Thymus (tissue), 11 donors: ENCODE measurements around the gene SEH1L. TPM values are rescaled to one million over a fixed set of nuclear protein-coding genes. Genes with fewer than 3 reads are reported as not detected.

ENCODE experiments used
- DNase-seq, 9 donors: peaks; one replicate each; pipeline ENCODE4 v3.0.0-alpha.2; 2013; ENCODE audit warnings: low spot score in 9 of 9, low read depth in 6 of 9, missing footprints in 1 of 9
- H3K27ac ChIP-seq, 2 donors: one replicate each; pipeline ENCODE4 v1.5.1; 2013; ENCODE audit warnings: control low read depth in 1 of 2, low read depth in 1 of 2, low read length in 1 of 2, mild to moderate bottlenecking in 1 of 2, moderate library complexity in 1 of 2
- H3K27me3 ChIP-seq, 2 donors: one replicate each; pipeline ENCODE4 v1.5.1; 2013; ENCODE audit warnings: low read length in 1 of 2; ENCODE audit not compliant: control insufficient read depth in 2 of 2, insufficient read depth in 1 of 2
- H3K36me3 ChIP-seq, 2 donors: one replicate each; pipeline ENCODE4 v1.5.1; 2013; ENCODE audit warnings: low read length in 1 of 2, mild to moderate bottlenecking in 1 of 2, moderate library complexity in 1 of 2; ENCODE audit not compliant: control insufficient read depth in 2 of 2, insufficient read depth in 2 of 2
- H3K4me1 ChIP-seq, 2 donors: one replicate each; pipeline ENCODE4 v1.5.1; 2013; ENCODE audit warnings: low read length in 2 of 2; ENCODE audit not compliant: control insufficient read depth in 2 of 2, insufficient read depth in 2 of 2
- H3K4me3 ChIP-seq, 2 donors: one replicate each; pipeline ENCODE4 v1.5.1; 2013; ENCODE audit warnings: low read length in 2 of 2, control low read depth in 1 of 2, mild to moderate bottlenecking in 1 of 2
- H3K9me3 ChIP-seq, 2 donors: one replicate each; pipeline ENCODE4 v1.5.1; 2013; ENCODE audit warnings: low read length in 1 of 2, mild to moderate bottlenecking in 1 of 2; ENCODE audit not compliant: control insufficient read depth in 2 of 2, insufficient read depth in 1 of 2
- WGBS: extraction: QIAGEN DNeasy Blood & Tissue Kit; methylation state at CpG from one replicate; pipeline ENCODE4 v1.1.7; 2013; 5-methylcytosine and 5-hydroxymethylcytosine counted together
- polyA plus RNA-seq: library from polyadenylated mRNA; stranded (reverse); fragments of 200-250 nt; gene quantifications from one replicate; pipeline ENCODE4 v1.2.3, GENCODE V29; 2013
- total RNA-seq: library from RNA; stranded (reverse); fragments of 120-200 nt; gene quantifications from one replicate; pipeline ENCODE4 v1.2.4, GENCODE V29; 2013
- donor health status: healthy.

The SEH1L gene
- total and polyA plus RNA-seq, 2 donors = 30.5 to 34.6 TPM

DNA sequence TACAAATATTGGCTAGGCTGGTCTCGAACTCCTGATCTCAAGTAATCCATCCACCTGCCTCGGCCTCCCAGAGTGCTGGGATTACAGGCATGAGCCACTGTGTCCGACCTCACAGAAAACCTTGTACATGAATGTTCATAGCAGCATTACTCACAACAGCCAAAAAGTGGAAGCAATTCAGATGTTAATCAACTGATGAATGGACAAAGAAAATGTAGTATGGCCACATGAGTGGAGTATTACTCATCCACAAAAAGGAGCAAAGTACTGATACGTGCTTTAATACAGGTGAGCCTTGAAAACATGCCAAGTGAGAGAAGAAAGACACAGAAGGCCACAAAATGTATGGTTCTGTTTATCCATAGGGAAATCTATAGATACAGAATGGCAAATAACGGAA, 63.9 kb downstream of the SEH1L start:
- no peak overlapping the region for H3K4me3 ChIP-seq
- peaks cover 0 to 3% of the 10 kb centered on the region in 2 donors for H3K4me1 ChIP-seq
- no peak for DNase-seq
- no peak overlapping the region for H3K27ac ChIP-seq
- no peaks in the 10 kb centered on the region for H3K27me3 ChIP-seq
- no peaks in the 10 kb centered on the region for H3K9me3 ChIP-seq
- WGBS = over 99% methylated on average over 5 of the region's 5 CpGs
- peaks cover 60 to 80% of the 10 kb centered on the region in 2 donors for H3K36me3 ChIP-seq

DNA sequence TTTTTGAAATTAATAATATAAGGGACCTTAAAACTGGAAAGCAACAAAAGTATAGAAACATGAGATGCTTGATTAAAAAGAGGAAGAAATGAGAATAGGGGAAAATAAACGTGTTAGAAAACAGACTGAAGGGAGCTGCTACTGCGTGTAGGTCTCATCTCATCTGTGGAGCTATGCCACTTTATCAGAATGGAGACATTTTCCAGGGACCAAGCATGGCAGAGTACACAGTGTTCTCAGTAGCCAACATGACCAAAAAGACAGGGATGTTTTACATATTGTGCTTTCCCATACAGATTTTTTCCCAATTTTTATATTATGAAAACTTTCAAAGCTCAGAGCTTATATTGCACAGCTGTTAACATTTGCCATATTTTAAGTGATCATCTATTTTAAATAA, 66.4 kb downstream of the SEH1L start:
- no peaks in the 10 kb centered on the region for H3K4me1 ChIP-seq
- H3K4me3 ChIP-seq = no peak overlapping the region
- H3K9me3 ChIP-seq = no peaks in the 10 kb centered on the region
- H3K36me3 ChIP-seq = peaks cover 45 to 79% of the 10 kb centered on the region in 2 donors
- DNase-seq = no peak
- WGBS = 96% methylated on average over 2 of the region's 2 CpGs
- no peak overlapping the region for H3K27ac ChIP-seq
- H3K27me3 ChIP-seq = no peaks in the 10 kb centered on the region

DNA sequence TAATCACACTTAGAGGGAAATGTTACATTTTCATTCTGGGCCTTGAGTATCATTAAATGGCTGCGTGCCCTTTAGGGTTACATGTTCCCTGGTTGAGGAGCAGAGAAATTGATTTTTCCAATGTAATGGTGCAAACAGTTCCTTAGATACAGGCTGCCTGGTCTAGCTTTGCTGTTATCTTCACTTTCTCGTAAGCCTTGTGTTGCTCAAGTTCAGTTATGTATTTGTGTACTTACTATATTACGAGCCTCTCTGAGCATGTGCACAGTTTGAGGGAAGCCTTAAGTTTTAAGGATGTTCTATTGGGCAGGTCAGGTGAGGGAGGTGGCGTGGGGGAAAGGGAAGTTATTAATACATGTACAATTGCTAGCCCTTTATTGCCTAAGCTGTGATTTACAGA, 67.0 kb downstream of the SEH1L start:
- H3K36me3 ChIP-seq = peaks cover 41 to 74% of the 10 kb centered on the region in 2 donors
- no peak overlapping the region for H3K27ac ChIP-seq
- H3K4me3 ChIP-seq = no peak overlapping the region
- no peaks in the 10 kb centered on the region for H3K9me3 ChIP-seq
- no peaks in the 10 kb centered on the region for H3K4me1 ChIP-seq
- DNase-seq = no peak
- 90% methylated on average over 4 of the region's 4 CpGs for WGBS
- H3K27me3 ChIP-seq = no peaks in the 10 kb centered on the region

DNA sequence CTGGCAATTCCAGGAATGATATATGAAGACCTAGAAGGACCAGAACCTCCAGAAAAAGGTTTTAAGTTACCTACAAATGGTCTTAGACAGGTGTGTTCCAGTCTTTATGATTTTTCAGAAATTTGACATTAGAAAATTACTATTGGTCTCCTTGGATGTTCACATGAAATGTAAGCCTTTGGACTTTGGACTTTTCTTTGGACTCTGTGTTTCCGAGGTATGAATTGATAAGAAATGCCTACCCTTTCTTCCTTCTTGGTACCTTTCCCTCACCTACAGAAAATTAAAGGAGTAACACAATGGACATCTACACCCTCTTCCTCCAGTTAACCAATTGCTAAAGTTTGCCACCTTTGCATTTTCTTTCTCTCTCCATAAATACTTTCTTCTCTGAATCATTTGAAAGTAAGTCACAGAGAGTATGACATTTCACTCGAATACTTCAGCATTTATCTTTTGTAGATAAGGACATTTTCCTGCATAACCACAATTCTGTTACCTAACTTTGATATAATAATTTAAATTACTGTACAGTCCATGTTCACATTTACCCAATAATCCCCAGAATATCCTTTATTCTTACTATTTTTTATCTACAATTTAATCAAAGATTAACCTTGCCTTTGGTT, 69.5 kb downstream of the SEH1L start:
- Histone ChIP-seq H3K27me3 (no peaks in the 10 kb centered on the region), H3K27ac (no peak overlapping the region), H3K4me1 (no peaks in the 10 kb centered on the region), H3K9me3 (no peaks in the 10 kb centered on the region), H3K4me3 (no peak overlapping the region), H3K36me3 (peaks cover 37 to 71% of the 10 kb centered on the region in 2 donors)
- WGBS = 98% methylated on average over 2 of the region's 2 CpGs
- DNase-seq = no peak

DNA sequence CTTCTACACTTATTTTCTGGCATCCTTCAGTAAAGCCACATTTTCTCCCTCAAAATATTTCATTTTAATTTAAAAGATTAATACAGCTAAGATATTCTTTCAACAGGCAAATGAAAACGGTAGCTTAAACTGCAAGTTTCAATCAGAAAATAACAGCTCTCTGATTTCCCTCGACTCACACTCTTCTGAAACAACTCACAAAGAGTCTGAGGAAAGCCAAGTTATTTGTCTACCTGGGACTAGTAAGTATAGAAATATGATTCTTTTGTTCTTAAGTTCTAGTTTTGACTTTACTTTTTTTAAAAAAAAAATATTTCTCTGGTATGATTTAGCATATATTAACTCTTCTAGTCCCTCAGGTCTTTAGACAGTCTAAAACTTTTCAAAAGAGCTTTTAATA, 70.6 kb downstream of the SEH1L start:
- Histone ChIP-seq H3K27me3 (no peaks in the 10 kb centered on the region), H3K36me3 (peaks cover 33 to 62% of the 10 kb centered on the region in 2 donors), H3K9me3 (no peaks in the 10 kb centered on the region), H3K27ac (no peak overlapping the region), H3K4me3 (no peak overlapping the region), H3K4me1 (no peaks in the 10 kb centered on the region)
- 96% methylated on average over 2 of the region's 2 CpGs for WGBS
- DNase-seq = no peak

DNA sequence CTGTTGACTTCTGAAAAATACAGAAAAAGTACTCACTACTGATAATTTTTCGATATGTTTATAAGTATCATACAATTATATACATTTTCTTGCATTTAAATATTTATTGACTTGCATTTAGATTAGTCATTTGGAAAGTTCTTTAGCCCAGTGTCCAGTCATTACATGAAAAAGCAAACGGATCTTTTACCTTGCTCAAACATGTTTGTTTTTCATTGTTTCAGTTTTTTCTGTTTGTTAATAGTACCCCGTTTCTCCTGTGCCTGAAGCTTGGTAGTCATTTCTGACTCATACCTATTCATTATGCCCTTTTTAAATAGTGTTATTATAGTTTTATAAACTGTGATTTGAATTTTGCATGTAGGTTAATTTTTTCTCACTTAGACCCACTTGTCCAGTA, 71.5 kb downstream of the SEH1L start:
- 94% methylated on average over 3 of the region's 3 CpGs for WGBS
- H3K4me1 ChIP-seq = no peaks in the 10 kb centered on the region
- H3K27ac ChIP-seq = no peak overlapping the region
- H3K36me3 ChIP-seq = peaks cover 24 to 58% of the 10 kb centered on the region in 2 donors
- no peaks in the 10 kb centered on the region for H3K27me3 ChIP-seq
- no peak overlapping the region for H3K4me3 ChIP-seq
- DNase-seq = no peak
- no peaks in the 10 kb centered on the region for H3K9me3 ChIP-seq

DNA sequence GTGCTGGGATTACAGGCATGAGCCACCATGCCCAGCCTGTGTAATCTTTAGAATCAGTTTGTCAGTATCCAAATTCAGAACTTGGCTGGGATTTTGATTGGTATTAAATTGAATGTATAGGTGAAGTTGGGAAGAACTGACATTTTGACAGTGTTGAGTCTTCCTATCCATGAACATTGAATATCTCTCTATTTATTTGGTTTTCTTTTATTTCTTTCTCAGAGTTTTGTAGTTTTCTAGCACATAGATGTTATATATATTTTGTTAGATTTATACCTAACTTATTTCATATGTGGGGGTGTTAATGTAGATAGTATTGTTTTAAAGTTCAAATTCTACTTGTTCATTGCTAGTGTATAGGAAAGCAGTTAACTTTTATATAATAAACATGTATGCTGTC, 74.8 kb downstream of the SEH1L start:
- H3K4me1 ChIP-seq = no peaks in the 10 kb centered on the region
- no peak for DNase-seq
- no peak overlapping the region for H3K4me3 ChIP-seq
- H3K27ac ChIP-seq = no peak overlapping the region
- H3K27me3 ChIP-seq = no peaks in the 10 kb centered on the region
- peaks cover 15 to 46% of the 10 kb centered on the region in 2 donors for H3K36me3 ChIP-seq
- H3K9me3 ChIP-seq = no peaks in the 10 kb centered on the region

DNA sequence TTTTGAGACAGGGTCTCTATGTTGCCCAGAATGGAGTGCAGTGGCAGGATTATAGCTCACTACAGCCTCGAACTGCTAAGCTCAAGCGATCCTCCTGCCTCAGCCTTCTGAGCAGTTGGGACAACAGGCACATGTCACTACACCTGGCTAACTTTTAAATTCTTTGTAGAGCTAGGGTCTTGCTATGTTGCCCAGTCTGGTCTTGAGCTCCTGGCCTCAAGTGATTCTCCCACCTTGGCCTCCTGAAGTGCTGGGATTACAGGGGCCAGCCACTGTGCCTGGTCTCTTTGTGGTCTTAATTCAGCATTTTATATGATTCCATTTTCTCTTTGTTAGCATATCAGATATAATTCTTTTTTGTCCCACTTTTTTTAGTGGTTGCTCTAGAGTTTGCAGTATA, 77.4 kb downstream of the SEH1L start:
- DNase-seq = no peak
- H3K4me3 ChIP-seq = no peak overlapping the region
- peaks cover 24 to 54% of the 10 kb centered on the region in 2 donors for H3K36me3 ChIP-seq
- H3K27ac ChIP-seq = no peak overlapping the region
- WGBS = 100% methylated on average over 2 of the region's 2 CpGs
- no peaks in the 10 kb centered on the region for H3K27me3 ChIP-seq
- H3K4me1 ChIP-seq = no peaks in the 10 kb centered on the region
- H3K9me3 ChIP-seq = no peaks in the 10 kb centered on the region

DNA sequence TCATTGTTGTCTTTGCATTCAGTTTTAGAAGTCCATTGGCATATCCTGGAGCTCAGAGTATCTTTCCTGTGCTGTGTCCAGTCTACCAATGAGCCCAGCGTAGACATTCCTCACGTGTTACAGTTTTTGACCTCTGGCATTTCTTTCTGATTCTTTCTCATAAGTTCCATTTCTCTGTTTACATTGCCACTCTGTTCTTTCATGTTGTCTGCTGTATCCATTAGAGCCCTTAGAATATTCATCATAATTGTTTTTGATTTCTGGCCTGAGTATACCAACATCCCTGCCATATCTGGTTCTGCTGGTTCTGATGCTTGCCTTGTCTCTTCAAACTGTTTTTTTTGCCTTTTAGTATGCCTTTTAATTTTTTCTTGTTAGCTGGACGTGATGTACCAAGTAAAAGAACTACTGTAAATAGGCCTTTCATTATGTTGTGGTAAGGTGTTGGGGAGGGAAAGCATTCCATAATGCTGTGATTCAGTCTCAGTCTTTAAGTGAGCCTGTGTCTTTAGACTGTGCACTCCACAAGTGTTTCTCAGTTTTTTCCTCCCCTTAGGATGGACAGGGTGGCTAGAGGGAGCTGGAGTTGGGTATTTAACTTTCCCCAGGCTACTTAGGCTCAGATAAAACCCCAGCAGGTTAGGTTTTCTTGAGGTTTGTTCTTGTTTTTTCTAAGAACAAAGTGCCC, 78.9 kb downstream of the SEH1L start:
- WGBS = over 99% methylated on average over 3 of the region's 3 CpGs
- DNase-seq = no peak
- Histone ChIP-seq H3K9me3 (no peaks in the 10 kb centered on the region), H3K4me1 (no peaks in the 10 kb centered on the region), H3K27me3 (no peaks in the 10 kb centered on the region), H3K4me3 (no peak overlapping the region), H3K27ac (no peak overlapping the region), H3K36me3 (peaks cover 34 to 60% of the 10 kb centered on the region in 2 donors)
